ENCODE results near the gene ADGRA1.
"Not testable (repeated sequence)": the region's sequence is repeated elsewhere in the genome, so short reads cannot be mapped to it uniquely, and the experiment has no call there.

The ADGRA1 gene

GRCh38 chr10:133162178-133162909 lies 74.6 kb downstream of the ADGRA1 start:
- DNase-seq (ENCODE audit: low spot score), result no peak

- DNase-seq (ENCODE audit: low spot score), result no peak
Observed at GRCh38 chr10:133162910-133163856, 75.5 kb downstream of the ADGRA1 start.

- DNase-seq (ENCODE audit: low spot score), result no peak
Observed at GRCh38 chr10:133163889-133164815, 76.4 kb downstream of the ADGRA1 start.

- no peak for DNase-seq (ENCODE audit: low spot score)
Observed at GRCh38 chr10:133164816-133165555, 77.3 kb downstream of the ADGRA1 start.

- no peak for DNase-seq (ENCODE audit: low spot score)
Observed at GRCh38 chr10:133165556-133166503, 78.1 kb downstream of the ADGRA1 start.

GRCh38 chr10:133166504-133166827 lies 78.7 kb downstream of the ADGRA1 start:
- DNase-seq (ENCODE audit: low spot score), result no peak

GRCh38 chr10:133166828-133167692 lies 79.3 kb downstream of the ADGRA1 start:
- no peak for DNase-seq (ENCODE audit: low spot score)

- DNase-seq (ENCODE audit: low spot score), result no peak
Observed at GRCh38 chr10:133167693-133168616, 80.2 kb downstream of the ADGRA1 start.

GRCh38 chr10:133168617-133169031 lies 80.9 kb downstream of the ADGRA1 start:
- no peak for DNase-seq (ENCODE audit: low spot score)

GRCh38 chr10:133169173-133169947 lies 81.6 kb downstream of the ADGRA1 start:
- DNase-seq (ENCODE audit: low spot score), result no peak

- DNase-seq (ENCODE audit: low spot score), result no peak
Observed at GRCh38 chr10:133170092-133170491, 82.4 kb downstream of the ADGRA1 start.

- no peak for DNase-seq (ENCODE audit: low spot score)
Observed at GRCh38 chr10:133173860-133174640, 86.3 kb downstream of the ADGRA1 start.

- no peak for DNase-seq (ENCODE audit: low spot score)
Observed at GRCh38 chr10:133174689-133175263, 87.1 kb downstream of the ADGRA1 start.

- not testable (repeated sequence) for DNase-seq (ENCODE audit: low spot score)
Observed at GRCh38 chr10:133175624-133176023, 87.9 kb downstream of the ADGRA1 start.

GRCh38 chr10:133176546-133176945 lies 88.8 kb downstream of the ADGRA1 start:
- no peak for DNase-seq (ENCODE audit: low spot score)

All from SK-N-DZ (cell line).